Spinal cord (tissue), 10 donors: ENCODE results near the gene ADPGK. TPM values are rescaled to one million over a fixed set of nuclear protein-coding genes. Genes with fewer than 3 reads are reported as not detected.

Source experiments
- DNase-seq, 6 donors: peaks; one replicate each; pipeline versions ENCODE4 v3.0.0 to v3.0.0-alpha.2; 2013 to 2015; ENCODE audit warnings: low spot score in 6 of 6, low read depth in 4 of 6
- H3K27ac ChIP-seq: one replicate; pipeline ENCODE4 v1.5.1; 2013; ENCODE audit warnings: low read depth, low read length, control low read depth
- H3K27me3 ChIP-seq: one replicate; pipeline ENCODE4 v1.6.1; 2013; ENCODE audit warnings: low read length; ENCODE audit not compliant: control insufficient read depth, insufficient read depth
- H3K36me3 ChIP-seq: one replicate; pipeline ENCODE4 v1.6.1; 2013; ENCODE audit warnings: low read length; ENCODE audit not compliant: control insufficient read depth, insufficient read depth
- H3K4me1 ChIP-seq: one replicate; pipeline ENCODE4 v1.6.1; 2013; ENCODE audit warnings: low read length; ENCODE audit not compliant: control insufficient read depth, insufficient read depth
- H3K4me3 ChIP-seq: one replicate; pipeline ENCODE4 v1.5.1; 2013; ENCODE audit warnings: low read depth, low read length, control low read depth
- H3K9me3 ChIP-seq: one replicate; pipeline ENCODE4 v1.6.1; 2013; ENCODE audit warnings: low read length; ENCODE audit not compliant: control insufficient read depth, insufficient read depth
- WGBS: methylation state at CpG from one replicate; pipeline ENCODE4 v1.1.5; 2013; ENCODE audit warnings: missing lambda C conversion rate; ENCODE audit not compliant: insufficient coverage; 5-methylcytosine and 5-hydroxymethylcytosine counted together
- polyA plus RNA-seq, 2 donors: library from polyadenylated mRNA; unstranded; fragments of 120-200 nt; gene quantifications; one replicate each; pipeline ENCODE4 v1.2.1, GENCODE V29; 2013; ENCODE audit not compliant: insufficient read length in 2 of 2
- total RNA-seq, 2 donors: library from RNA; depleted of rRNA in 1 of 2; stranded (reverse); fragments of 120-200 nt in 1 of 2; fragments of >200 nt in 1 of 2; gene quantifications; one replicate each; pipeline versions ENCODE4 v1.2.3 to v1.2.4, GENCODE V29; 2013 to 2014
- donor health status: healthy.

Gene ADPGK
- total and polyA plus RNA-seq, 4 donors = 30.9 to 56.7 (median 43.9) TPM

- Histone ChIP-seq H3K36me3 (no peaks in the 10 kb centered on the region), H3K4me1 (peaks cover 12% of the 10 kb centered on the region), H3K4me3 (no peak overlapping the region), H3K9me3 (no peaks in the 10 kb centered on the region), H3K27me3 (no peaks in the 10 kb centered on the region), H3K27ac (no peak overlapping the region)
- DNase-seq = peak in 1 of 6 donors; percentile 37
- 100% methylated on average over 1 of the region's 7 CpGs for WGBS
These were observed 10.5 kb upstream of the ADPGK start for GRCh38 chr15:72793766-72794660.

DNA sequence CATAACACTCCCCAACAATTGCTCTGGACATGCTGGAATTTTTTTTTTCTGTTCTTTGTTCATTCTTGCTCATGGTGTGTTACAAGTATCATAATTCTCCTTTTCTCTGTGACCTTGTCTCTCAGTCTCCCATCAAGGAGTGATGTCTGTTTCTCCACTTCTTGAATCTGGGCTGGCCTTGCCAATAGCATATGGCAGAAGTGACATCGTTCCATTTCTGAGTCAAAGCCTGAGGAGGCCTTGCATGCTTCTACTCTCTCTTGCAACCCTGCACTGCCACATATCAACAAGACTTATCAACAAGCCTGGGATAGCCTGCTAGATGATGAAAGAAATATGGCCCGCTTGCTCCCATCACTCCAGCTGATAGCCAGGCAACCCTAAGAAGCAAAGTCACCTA lies 8.9 kb upstream of the ADPGK start:
- Histone ChIP-seq H3K36me3 (no peaks in the 10 kb centered on the region), H3K9me3 (no peaks in the 10 kb centered on the region), H3K27me3 (no peaks in the 10 kb centered on the region), H3K4me3 (no peak overlapping the region), H3K27ac (no peak overlapping the region), H3K4me1 (peaks cover 12% of the 10 kb centered on the region)
- no CpG with 5 or more reads among the region's 2 CpGs for WGBS
- DNase-seq = no peak

DNA sequence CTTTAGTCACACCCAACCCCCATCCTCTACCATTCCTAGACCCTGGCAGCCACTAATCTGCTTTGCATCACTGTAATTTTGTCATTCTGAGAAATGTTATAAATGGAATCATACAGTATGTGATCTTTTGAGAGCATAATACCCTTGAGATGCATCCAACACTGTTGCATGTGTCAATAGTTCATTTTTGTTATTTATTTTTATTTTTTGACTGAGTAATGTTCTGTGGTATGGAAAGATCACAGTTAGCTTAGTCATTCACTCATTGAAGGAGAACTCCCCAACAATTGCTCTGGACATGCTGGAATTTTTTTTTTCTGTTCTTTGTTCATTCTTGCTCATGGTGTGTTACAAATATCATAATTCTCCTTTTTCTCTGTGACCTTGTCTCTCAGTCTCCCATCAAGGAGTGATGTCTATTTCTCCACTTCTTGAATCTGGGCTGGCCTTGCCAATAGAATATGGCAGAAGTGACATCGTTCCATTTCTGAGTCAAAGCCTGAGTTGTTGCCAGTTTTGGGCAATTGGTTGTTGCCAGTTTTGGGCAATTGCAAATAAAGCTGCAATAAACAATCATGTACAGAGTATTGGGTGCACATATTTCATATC lies 6.8 kb upstream of the ADPGK start:
- no CpG with 5 or more reads among the region's 1 CpG for WGBS

DNA sequence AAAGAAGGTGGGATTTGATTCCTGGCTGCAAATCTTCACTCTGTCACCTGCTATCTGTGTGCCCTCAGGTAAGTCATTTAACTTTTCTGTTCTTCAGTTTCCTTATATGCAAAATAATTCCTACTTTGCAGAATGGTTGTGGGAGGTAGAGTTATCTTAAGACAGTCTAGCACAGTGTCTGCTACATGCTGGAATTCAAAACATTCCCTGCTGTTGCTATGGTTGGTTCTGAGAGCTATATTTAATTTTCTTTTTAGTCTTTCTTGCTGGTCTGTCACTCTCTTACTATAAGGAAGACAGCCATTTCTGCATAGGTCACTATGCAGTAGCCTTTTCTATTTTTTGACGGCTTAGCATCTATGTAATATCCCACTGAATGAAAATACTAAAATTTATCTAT lies 4.0 kb upstream of the ADPGK start:
- peak in 1 of 6 donors; percentile 65 for DNase-seq
- no peaks in the 10 kb centered on the region for H3K36me3 ChIP-seq
- H3K27ac ChIP-seq = no peak overlapping the region
- peaks cover 24% of the 10 kb centered on the region for H3K4me1 ChIP-seq
- no peaks in the 10 kb centered on the region for H3K9me3 ChIP-seq
- H3K27me3 ChIP-seq = no peaks in the 10 kb centered on the region
- H3K4me3 ChIP-seq = no peak overlapping the region
- no CpG with 5 or more reads among the region's 1 CpG for WGBS

More for the DNA sequence above, 6.8 kb upstream of the ADPGK start:
- Histone ChIP-seq H3K9me3 (no peaks in the 10 kb centered on the region), H3K4me3 (no peak overlapping the region), H3K36me3 (no peaks in the 10 kb centered on the region), H3K27me3 (no peaks in the 10 kb centered on the region), H3K4me1 (peaks cover 12% of the 10 kb centered on the region), H3K27ac (no peak overlapping the region)
- DNase-seq = no peak

DNA sequence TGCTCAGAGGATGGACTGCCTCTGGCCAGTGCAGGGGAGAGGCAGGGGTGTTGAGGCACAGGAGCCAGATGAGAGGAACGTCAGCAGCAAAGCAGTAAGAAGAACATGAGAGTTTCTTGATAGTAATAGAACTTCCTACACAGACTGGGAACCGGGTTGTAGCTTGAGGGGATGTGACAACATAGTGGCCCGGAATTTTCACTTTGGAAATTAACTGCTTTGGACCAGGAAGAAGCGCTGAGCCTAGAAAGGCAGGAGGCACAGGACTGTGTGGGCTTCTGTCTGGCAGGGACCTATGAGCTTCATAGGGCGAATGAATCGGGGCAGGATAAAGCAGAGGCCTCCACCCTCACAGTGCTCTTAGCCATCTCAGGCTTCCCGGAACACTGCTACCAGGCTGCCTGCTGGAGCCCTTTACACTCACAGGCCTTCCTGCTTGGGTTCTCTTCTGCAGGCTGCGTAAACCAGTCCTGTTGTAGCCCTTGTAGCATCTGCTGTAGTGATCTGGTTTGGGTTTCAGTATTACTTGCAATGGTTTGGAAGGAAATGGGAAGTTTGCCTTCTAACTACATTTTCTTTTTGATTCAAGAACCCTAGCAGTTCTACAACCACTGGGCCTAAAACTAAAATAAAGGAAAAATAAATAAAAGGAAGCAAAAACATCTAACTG lies 3.3 kb upstream of the ADPGK start:
- WGBS = 83% methylated on average over 4 of the region's 8 CpGs
- Histone ChIP-seq H3K4me1 (peaks cover 30% of the 10 kb centered on the region), H3K27ac (no peak overlapping the region), H3K36me3 (no peaks in the 10 kb centered on the region), H3K4me3 (no peak overlapping the region), H3K9me3 (no peaks in the 10 kb centered on the region), H3K27me3 (no peaks in the 10 kb centered on the region)
- peak in 1 of 6 donors; percentile 9 for DNase-seq

GRCh38 chr15:72786242-72786641 lies 2.7 kb upstream of the ADPGK start:
- DNase-seq = no peak
- Histone ChIP-seq H3K9me3 (no peaks in the 10 kb centered on the region), H3K36me3 (no peaks in the 10 kb centered on the region), H3K27ac (no peak overlapping the region), H3K27me3 (no peaks in the 10 kb centered on the region), H3K4me3 (no peak overlapping the region), H3K4me1 (peaks cover 32% of the 10 kb centered on the region)
- WGBS = 67% methylated on average over 3 of the region's 4 CpGs

GRCh38 chr15:72785841-72786240 lies 2.3 kb upstream of the ADPGK start:
- Histone ChIP-seq H3K27ac (peak overlapping the region; percentile 97), H3K27me3 (no peaks in the 10 kb centered on the region), H3K9me3 (no peaks in the 10 kb centered on the region), H3K4me1 (peaks cover 32% of the 10 kb centered on the region), H3K36me3 (no peaks in the 10 kb centered on the region), H3K4me3 (no peak overlapping the region)
- 57% methylated on average over 1 of the region's 2 CpGs for WGBS
- no peak for DNase-seq

DNA sequence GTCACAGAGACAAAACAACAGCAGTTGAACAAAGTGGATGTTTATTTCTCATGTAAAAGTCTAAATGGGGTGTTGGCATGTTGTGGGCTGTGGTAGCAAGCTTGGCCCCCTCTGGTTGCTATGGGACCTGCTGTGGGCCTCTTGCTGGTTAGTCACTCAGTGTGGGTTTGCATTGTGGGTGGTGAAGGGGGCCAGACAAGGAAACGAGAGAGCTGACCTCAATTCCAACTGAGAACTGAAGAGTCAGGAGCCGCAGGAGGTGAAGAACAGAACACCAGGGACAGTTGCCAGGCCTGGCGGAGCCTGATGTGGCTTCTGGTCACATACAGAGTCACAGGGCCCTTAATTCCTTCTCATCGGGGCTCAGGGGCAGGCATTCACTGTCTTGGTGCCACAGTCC lies 1.9 kb upstream of the ADPGK start:
- peak in 2 of 6 donors; percentile 39 to 60 for DNase-seq
- Histone ChIP-seq H3K27me3 (no peaks in the 10 kb centered on the region), H3K27ac (peak overlapping the region; percentile 97), H3K9me3 (no peaks in the 10 kb centered on the region), H3K36me3 (no peaks in the 10 kb centered on the region), H3K4me1 (peaks cover 32% of the 10 kb centered on the region), H3K4me3 (no peak overlapping the region)
- 34% methylated on average over 4 of the region's 4 CpGs for WGBS

DNA sequence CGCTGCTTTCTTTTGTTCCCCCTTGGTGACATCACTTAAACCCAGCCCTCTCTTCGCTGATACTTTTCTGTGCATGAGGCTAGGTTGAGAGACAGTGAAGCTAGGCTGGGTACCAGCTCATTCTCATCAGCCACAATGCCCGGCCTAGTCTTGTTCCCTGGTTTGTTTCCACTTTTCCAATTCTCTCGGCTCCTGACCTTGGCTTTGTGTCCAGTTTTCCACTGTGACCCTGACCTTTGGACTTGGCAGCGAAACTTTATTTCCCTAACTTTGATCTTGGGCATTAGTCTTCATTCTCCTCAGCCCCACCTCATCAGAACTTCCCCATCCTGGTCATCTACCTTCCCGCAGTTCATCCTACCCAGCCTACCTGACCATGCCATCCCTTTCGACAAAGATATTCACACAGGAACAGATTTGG lies 908 bp upstream of the ADPGK start:
- Histone ChIP-seq H3K4me1 (peaks cover 32% of the 10 kb centered on the region), H3K9me3 (no peaks in the 10 kb centered on the region), H3K27ac (peak overlapping the region; percentile 97), H3K36me3 (no peaks in the 10 kb centered on the region), H3K27me3 (no peaks in the 10 kb centered on the region), H3K4me3 (peak overlapping the region; percentile 79)
- WGBS = 47% methylated on average over 6 of the region's 7 CpGs
- no peak for DNase-seq
